ENCODE data around the gene CEP350.

CEP350 gene

DNA sequence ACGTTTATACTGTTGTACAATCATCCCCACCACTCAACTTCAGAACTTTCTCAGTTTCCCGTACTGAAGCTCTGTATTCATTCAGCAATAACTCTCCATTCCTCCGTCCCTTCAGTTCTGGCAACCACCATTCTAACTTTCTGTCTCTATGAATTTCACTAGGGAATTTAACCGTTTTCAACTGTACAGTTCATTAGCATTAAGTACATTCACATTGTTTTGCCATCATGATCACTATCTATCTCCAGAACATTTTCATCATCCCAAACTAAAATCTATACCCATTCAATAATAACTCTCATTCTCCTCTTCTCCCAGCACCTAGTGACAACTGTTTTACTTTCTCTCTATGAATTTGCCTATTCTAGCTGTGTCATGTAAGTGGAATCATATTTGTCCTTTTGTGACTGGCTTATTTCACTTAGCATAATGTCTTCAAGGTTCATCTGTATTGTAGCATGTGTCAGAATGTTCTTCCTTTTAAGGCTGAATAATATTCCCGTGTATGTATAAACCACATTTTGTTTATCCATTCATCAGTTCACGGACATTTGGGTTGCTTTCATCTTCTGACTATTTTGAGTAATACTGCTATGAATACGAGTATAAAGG lies 75.0 kb downstream of the CEP350 start:
- Histone ChIP-seq H3K9me3 (ENCODE audit: control extremely low read depth in 1 of 5, control insufficient read depth in 4 of 5, insufficient read depth in 2 of 5, low read depth in 1 of 5, low read length in 4 of 5) (no peaks in the 10 kb centered on the region), H3K4me3 (ENCODE audit: control insufficient read depth in 1 of 7, extremely low read depth in 1 of 7, insufficient read depth in 4 of 7, low read depth in 2 of 7, low read length in 6 of 7) (no peak overlapping the region), H3K27me3 (replicated peaks in 2 of 5; ENCODE audit: control insufficient read depth in 4 of 5, insufficient read depth in 5 of 5, low read length in 4 of 5) (no peaks in the 10 kb centered on the region), H3K4me1 (ENCODE audit: control extremely low read depth in 1 of 4, control insufficient read depth in 4 of 4, insufficient read depth in 4 of 4, low read length in 3 of 4) (peaks cover 0 to 2% (median 0%) of the 10 kb centered on the region in 4 experiments), H3K27ac (ENCODE audit: insufficient read depth in 1 of 2, low read depth in 1 of 2, low read length in 2 of 2, poor library complexity in 1 of 2, severe bottlenecking in 2 of 2) (no peak overlapping the region), H3K36me3 (ENCODE audit: control insufficient read depth in 4 of 4, insufficient read depth in 4 of 4, low read length in 3 of 4) (peaks cover 5 to 47% (median 30%) of the 10 kb centered on the region in 4 experiments)
- ChIA-PET POLR2A (no interaction called here), CTCF (interaction anchor here (1.3 to 2.1 kb wide), 2 partner anchors 88 to 162 kb away, joined by 3 to 9 read pairs; no protein-coding TSS in a partner anchor)
- WGBS (ENCODE audit: insufficient coverage), result 75% methylated on average over 4 of the region's 7 CpGs
- DNase-seq, result no peak

DNA sequence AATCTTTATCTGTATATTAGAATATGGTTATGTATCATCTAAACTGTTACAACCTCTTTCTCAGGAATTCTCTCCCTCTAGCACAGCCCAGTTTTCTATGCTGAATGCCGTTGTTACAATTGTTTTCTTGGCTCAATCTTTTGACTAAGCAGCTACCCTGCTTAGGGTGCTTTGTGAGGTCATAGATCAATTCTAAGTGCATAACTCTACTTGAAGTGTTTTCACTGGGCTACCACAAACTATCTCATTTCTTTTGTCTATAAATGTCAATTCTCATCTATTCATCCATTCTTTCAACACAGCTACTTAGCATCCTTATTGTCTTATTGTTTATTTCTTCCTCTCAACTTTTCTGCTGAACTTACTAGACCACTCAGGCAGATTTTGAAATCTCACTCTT lies 77.1 kb downstream of the CEP350 start:
- Histone ChIP-seq H3K27me3 (replicated peaks in 2 of 5; ENCODE audit: control insufficient read depth in 4 of 5, insufficient read depth in 5 of 5, low read length in 4 of 5) (no peaks in the 10 kb centered on the region), H3K9me3 (ENCODE audit: control extremely low read depth in 1 of 5, control insufficient read depth in 4 of 5, insufficient read depth in 2 of 5, low read depth in 1 of 5, low read length in 4 of 5) (no peaks in the 10 kb centered on the region), H3K4me1 (ENCODE audit: control extremely low read depth in 1 of 4, control insufficient read depth in 4 of 4, insufficient read depth in 4 of 4, low read length in 3 of 4) (peaks cover 0 to 2% (median 0%) of the 10 kb centered on the region in 4 experiments), H3K27ac (ENCODE audit: insufficient read depth in 1 of 2, low read depth in 1 of 2, low read length in 2 of 2, poor library complexity in 1 of 2, severe bottlenecking in 2 of 2) (no peak overlapping the region), H3K36me3 (ENCODE audit: control insufficient read depth in 4 of 4, insufficient read depth in 4 of 4, low read length in 3 of 4) (peaks cover 14 to 54% (median 31%) of the 10 kb centered on the region in 4 experiments), H3K4me3 (ENCODE audit: control insufficient read depth in 1 of 7, extremely low read depth in 1 of 7, insufficient read depth in 4 of 7, low read depth in 2 of 7, low read length in 6 of 7) (no peak overlapping the region)
- ChIA-PET CTCF (interaction anchor here (0.9 to 1.7 kb wide), 4 partner anchors 21 to 164 kb away, joined by 3 to 6 read pairs (median 4); no protein-coding TSS in a partner anchor), POLR2A (no interaction called here)
- DNase-seq, result no peak
- 100% methylated on average over 1 of the region's 1 CpG for WGBS (ENCODE audit: insufficient coverage)

DNA sequence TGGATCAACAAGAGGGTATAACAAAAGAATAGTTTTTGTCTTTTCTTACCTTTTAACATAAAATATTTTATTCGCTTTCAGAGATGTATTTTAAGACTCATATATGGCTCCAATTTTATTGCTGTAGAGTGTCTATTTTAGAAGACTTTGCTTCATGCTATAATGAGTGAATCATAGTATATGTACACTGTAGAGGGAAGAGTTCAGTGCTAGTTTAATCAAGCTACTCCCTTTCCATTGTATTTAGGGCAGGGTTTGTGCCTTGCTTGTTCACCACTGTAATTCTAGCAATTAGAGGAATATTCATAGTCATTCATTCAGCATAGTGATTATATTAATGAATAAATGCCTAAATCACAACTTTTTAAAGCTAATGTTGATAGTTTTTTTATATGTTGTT lies 78.8 kb downstream of the CEP350 start:
- CTCF ChIA-PET, result interaction anchor here (1.5 kb wide), 1 partner anchor 25 kb away, joined by 4 read pairs; no protein-coding TSS in a partner anchor
- H3K36me3 ChIP-seq (ENCODE audit: control insufficient read depth in 4 of 4, insufficient read depth in 4 of 4, low read length in 3 of 4), result peaks cover 14 to 54% (median 32%) of the 10 kb centered on the region in 4 experiments
- H3K4me3 ChIP-seq (ENCODE audit: control insufficient read depth in 1 of 7, extremely low read depth in 1 of 7, insufficient read depth in 4 of 7, low read depth in 2 of 7, low read length in 6 of 7), result no peak overlapping the region
- no CpG with 5 or more reads among the region's 1 CpG for WGBS (ENCODE audit: insufficient coverage)
- H3K4me1 ChIP-seq (ENCODE audit: control extremely low read depth in 1 of 4, control insufficient read depth in 4 of 4, insufficient read depth in 4 of 4, low read length in 3 of 4), result no peaks in the 10 kb centered on the region
- DNase-seq, result no peak
- H3K27ac ChIP-seq (ENCODE audit: insufficient read depth in 1 of 2, low read depth in 1 of 2, low read length in 2 of 2, poor library complexity in 1 of 2, severe bottlenecking in 2 of 2), result no peak overlapping the region
- POLR2A ChIA-PET, result no interaction called here
- no peaks in the 10 kb centered on the region for H3K9me3 ChIP-seq (ENCODE audit: control extremely low read depth in 1 of 5, control insufficient read depth in 4 of 5, insufficient read depth in 2 of 5, low read depth in 1 of 5, low read length in 4 of 5)
- no peaks in the 10 kb centered on the region for H3K27me3 ChIP-seq (replicated peaks in 2 of 5; ENCODE audit: control insufficient read depth in 4 of 5, insufficient read depth in 5 of 5, low read length in 4 of 5)

DNA sequence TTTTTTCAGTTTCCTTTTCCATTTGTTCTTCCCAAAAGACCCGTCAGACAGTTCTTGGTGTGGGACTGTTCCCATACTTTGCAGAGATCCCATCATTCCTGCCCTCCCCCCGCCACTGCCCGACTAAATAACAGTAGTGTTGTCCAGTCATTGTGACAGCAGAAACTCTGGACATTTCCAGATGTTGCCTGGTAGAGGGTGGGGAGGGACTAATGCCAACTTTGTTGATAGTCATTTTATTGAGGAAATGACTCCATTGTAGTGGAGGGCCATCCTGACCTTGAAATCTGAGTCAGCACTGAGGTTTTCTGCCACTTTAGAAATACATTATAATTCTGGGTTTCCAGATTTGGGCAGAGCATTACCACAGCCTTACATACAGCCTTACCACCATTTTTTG lies 85.4 kb downstream of the CEP350 start:
- ChIA-PET CTCF (no interaction called here), POLR2A (no interaction called here)
- Histone ChIP-seq H3K27ac (ENCODE audit: insufficient read depth in 1 of 2, low read depth in 1 of 2, low read length in 2 of 2, poor library complexity in 1 of 2, severe bottlenecking in 2 of 2) (no peak overlapping the region), H3K9me3 (ENCODE audit: control extremely low read depth in 1 of 5, control insufficient read depth in 4 of 5, insufficient read depth in 2 of 5, low read depth in 1 of 5, low read length in 4 of 5) (no peaks in the 10 kb centered on the region), H3K27me3 (replicated peaks in 2 of 5; ENCODE audit: control insufficient read depth in 4 of 5, insufficient read depth in 5 of 5, low read length in 4 of 5) (no peaks in the 10 kb centered on the region), H3K4me1 (ENCODE audit: control extremely low read depth in 1 of 4, control insufficient read depth in 4 of 4, insufficient read depth in 4 of 4, low read length in 3 of 4) (peaks cover 0 to 5% (median 0%) of the 10 kb centered on the region in 4 experiments), H3K4me3 (ENCODE audit: control insufficient read depth in 1 of 7, extremely low read depth in 1 of 7, insufficient read depth in 4 of 7, low read depth in 2 of 7, low read length in 6 of 7) (no peak overlapping the region), H3K36me3 (ENCODE audit: control insufficient read depth in 4 of 4, insufficient read depth in 4 of 4, low read length in 3 of 4) (peaks cover 16 to 75% (median 43%) of the 10 kb centered on the region in 4 experiments)
- 100% methylated on average over 3 of the region's 3 CpGs for WGBS (ENCODE audit: insufficient coverage)
- DNase-seq, result no peak

DNA sequence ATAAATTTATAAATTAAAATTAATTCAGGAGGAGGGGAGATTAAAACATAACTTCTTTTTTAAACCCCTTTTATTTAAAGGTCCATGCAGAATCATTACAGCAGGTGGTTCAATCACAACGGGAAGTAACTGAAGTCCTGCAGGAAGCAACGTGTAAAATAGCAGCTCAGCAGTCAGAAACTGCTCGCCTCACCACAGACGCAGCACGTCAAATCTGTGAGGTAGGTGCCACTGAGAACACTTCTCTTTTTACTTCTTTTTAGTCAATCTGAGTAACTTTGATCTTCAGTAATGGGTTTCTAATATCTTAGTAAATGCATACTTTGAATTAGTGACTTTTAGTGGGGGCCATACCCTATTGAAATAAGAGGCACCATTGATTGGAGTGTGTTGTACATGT lies 87.0 kb downstream of the CEP350 start:
- peak overlapping the region in 1 of 2 experiments; percentile 41 for H3K27ac ChIP-seq (ENCODE audit: insufficient read depth in 1 of 2, low read depth in 1 of 2, low read length in 2 of 2, poor library complexity in 1 of 2, severe bottlenecking in 2 of 2)
- WGBS (ENCODE audit: insufficient coverage), result 71% methylated on average over 3 of the region's 5 CpGs
- H3K4me1 ChIP-seq (ENCODE audit: control extremely low read depth in 1 of 4, control insufficient read depth in 4 of 4, insufficient read depth in 4 of 4, low read length in 3 of 4), result peaks cover 0 to 5% (median 0%) of the 10 kb centered on the region in 4 experiments
- ChIA-PET POLR2A (no interaction called here), CTCF (no interaction called here)
- peak in 2 of 3 donors; percentile 63 to 65 for DNase-seq
- no peaks in the 10 kb centered on the region for H3K27me3 ChIP-seq (replicated peaks in 2 of 5; ENCODE audit: control insufficient read depth in 4 of 5, insufficient read depth in 5 of 5, low read length in 4 of 5)
- peaks cover 12 to 75% (median 48%) of the 10 kb centered on the region in 4 experiments for H3K36me3 ChIP-seq (ENCODE audit: control insufficient read depth in 4 of 4, insufficient read depth in 4 of 4, low read length in 3 of 4)
- no peak overlapping the region for H3K4me3 ChIP-seq (ENCODE audit: control insufficient read depth in 1 of 7, extremely low read depth in 1 of 7, insufficient read depth in 4 of 7, low read depth in 2 of 7, low read length in 6 of 7)
- no peaks in the 10 kb centered on the region for H3K9me3 ChIP-seq (ENCODE audit: control extremely low read depth in 1 of 5, control insufficient read depth in 4 of 5, insufficient read depth in 2 of 5, low read depth in 1 of 5, low read length in 4 of 5)

DNA sequence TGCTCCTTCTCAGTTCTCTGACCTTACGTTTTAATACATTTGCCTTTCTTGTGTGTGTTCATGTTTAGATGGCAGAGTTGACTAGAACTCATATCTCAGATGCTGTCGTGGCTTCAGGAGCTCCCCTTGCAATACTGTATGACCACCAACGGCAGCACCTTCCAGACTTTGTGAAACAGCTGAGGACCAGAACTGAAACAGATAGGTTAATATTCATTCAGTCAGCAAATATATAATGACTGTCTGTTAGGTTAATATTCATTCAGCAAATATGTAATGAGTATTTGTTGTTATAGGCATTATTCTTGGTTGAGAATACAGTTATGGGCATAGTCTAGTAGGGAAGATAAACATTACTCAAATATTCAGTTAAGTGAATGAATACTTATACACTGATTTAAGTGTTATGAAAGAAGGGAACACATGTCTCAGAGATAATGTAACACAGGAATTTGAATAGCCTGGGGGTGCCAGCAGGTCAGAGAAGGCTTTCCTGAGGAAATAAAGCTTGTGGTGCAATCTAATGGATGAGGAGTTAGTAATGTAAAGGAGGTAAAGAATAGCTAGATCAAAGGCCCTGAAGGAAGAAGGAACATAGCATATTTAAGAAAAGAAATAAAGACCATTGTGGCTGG lies 88.5 kb downstream of the CEP350 start:
- CTCF ChIA-PET, result no interaction called here
- POLR2A ChIA-PET, result interaction anchor here (0.5 kb wide), 1 partner anchor 1091 kb away, joined by 3 read pairs; no protein-coding TSS in a partner anchor
- no CpG with 5 or more reads among the region's 3 CpGs for WGBS (ENCODE audit: insufficient coverage)
- Histone ChIP-seq H3K9me3 (ENCODE audit: control extremely low read depth in 1 of 5, control insufficient read depth in 4 of 5, insufficient read depth in 2 of 5, low read depth in 1 of 5, low read length in 4 of 5) (no peaks in the 10 kb centered on the region), H3K27me3 (replicated peaks in 2 of 5; ENCODE audit: control insufficient read depth in 4 of 5, insufficient read depth in 5 of 5, low read length in 4 of 5) (no peaks in the 10 kb centered on the region), H3K4me1 (ENCODE audit: control extremely low read depth in 1 of 4, control insufficient read depth in 4 of 4, insufficient read depth in 4 of 4, low read length in 3 of 4) (peaks cover 0 to 5% (median 0%) of the 10 kb centered on the region in 4 experiments), H3K27ac (ENCODE audit: insufficient read depth in 1 of 2, low read depth in 1 of 2, low read length in 2 of 2, poor library complexity in 1 of 2, severe bottlenecking in 2 of 2) (no peak overlapping the region), H3K36me3 (ENCODE audit: control insufficient read depth in 4 of 4, insufficient read depth in 4 of 4, low read length in 3 of 4) (peaks cover 17 to 71% (median 46%) of the 10 kb centered on the region in 4 experiments), H3K4me3 (ENCODE audit: control insufficient read depth in 1 of 7, extremely low read depth in 1 of 7, insufficient read depth in 4 of 7, low read depth in 2 of 7, low read length in 6 of 7) (no peak overlapping the region)
- no peak for DNase-seq

DNA sequence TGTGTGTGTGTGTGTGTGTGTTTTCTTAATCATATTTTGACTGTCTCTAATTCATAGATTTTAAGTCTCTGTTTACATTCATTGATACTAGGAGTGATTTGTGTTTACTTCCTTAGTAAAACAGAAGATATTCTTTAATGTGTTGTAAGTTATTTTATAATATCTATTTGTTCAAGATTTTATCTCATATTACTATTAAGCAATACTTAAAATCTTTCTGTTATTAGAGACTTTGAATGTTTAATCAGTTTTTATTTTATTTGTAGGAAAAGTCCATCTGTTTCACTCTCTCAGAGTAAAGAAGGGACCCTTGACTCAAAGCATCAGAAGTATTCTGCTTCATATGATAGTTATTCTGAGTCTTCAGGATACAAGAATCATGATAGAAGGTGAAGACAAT lies 89.2 kb downstream of the CEP350 start:
- H3K27me3 ChIP-seq (replicated peaks in 2 of 5; ENCODE audit: control insufficient read depth in 4 of 5, insufficient read depth in 5 of 5, low read length in 4 of 5), result no peaks in the 10 kb centered on the region
- peaks cover 24 to 69% (median 45%) of the 10 kb centered on the region in 4 experiments for H3K36me3 ChIP-seq (ENCODE audit: control insufficient read depth in 4 of 4, insufficient read depth in 4 of 4, low read length in 3 of 4)
- no peak overlapping the region for H3K27ac ChIP-seq (ENCODE audit: insufficient read depth in 1 of 2, low read depth in 1 of 2, low read length in 2 of 2, poor library complexity in 1 of 2, severe bottlenecking in 2 of 2)
- POLR2A ChIA-PET, result no interaction called here
- H3K4me1 ChIP-seq (ENCODE audit: control extremely low read depth in 1 of 4, control insufficient read depth in 4 of 4, insufficient read depth in 4 of 4, low read length in 3 of 4), result peaks cover 0 to 5% (median 0%) of the 10 kb centered on the region in 4 experiments
- H3K9me3 ChIP-seq (ENCODE audit: control extremely low read depth in 1 of 5, control insufficient read depth in 4 of 5, insufficient read depth in 2 of 5, low read depth in 1 of 5, low read length in 4 of 5), result no peaks in the 10 kb centered on the region
- no peak for DNase-seq
- CTCF ChIA-PET, result no interaction called here
- H3K4me3 ChIP-seq (ENCODE audit: control insufficient read depth in 1 of 7, extremely low read depth in 1 of 7, insufficient read depth in 4 of 7, low read depth in 2 of 7, low read length in 6 of 7), result no peak overlapping the region

All from common myeloid progenitor, CD34-positive (primary cell).